Measurements from ENCODE around the gene VCY1B.
"Not testable (repeated sequence)": the region's sequence is repeated elsewhere in the genome, so short reads cannot be mapped to it uniquely, and the experiment has no call there.

Gene VCY1B

DNA sequence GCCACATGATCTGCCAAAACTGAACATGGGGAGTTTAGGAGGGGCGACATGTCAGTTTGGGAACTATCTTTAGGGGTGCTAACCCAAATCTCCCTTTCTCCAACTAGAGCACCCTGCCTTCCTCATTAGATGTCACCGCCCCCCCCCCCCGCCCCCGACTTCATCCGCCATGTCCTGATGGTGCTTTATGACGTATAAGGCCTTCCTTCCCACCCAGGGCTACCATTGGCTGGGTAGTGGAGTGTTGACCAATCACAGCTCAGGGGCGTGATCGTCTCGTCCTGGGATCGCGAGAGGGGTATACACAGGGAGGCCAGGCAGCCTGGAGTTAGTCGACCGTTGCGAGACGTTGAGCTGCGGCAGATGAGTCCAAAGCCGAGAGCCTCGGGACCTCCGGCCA lies at the start of gene VCY1B:
Gene VCY1B, plus strand, starts transcription at position 301 of the 400 bp plus-strand sequence. Its CDS starts 63 bp downstream, at position 364.
- not testable (repeated sequence) for DNase-seq

DNA sequence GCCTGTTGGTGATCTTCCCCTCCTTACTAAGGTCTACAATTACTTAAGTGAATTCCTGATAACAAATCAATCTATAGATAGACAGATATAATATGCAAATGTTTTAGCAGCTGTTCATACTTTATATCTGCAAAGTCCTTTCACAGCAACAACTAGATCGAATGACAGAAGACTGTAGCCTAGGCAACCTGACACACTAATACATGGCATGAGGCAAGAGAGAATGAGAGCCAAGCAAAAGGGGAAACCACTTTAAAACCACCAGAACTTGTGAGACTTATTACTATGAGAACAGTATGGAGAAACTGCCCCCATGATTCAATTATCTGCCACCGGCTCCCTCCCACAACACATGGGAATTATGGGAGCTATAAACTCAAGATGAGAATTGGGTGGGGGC lies 44.1 kb upstream of the VCY1B start:
- DNase-seq: not testable (repeated sequence)

DNA sequence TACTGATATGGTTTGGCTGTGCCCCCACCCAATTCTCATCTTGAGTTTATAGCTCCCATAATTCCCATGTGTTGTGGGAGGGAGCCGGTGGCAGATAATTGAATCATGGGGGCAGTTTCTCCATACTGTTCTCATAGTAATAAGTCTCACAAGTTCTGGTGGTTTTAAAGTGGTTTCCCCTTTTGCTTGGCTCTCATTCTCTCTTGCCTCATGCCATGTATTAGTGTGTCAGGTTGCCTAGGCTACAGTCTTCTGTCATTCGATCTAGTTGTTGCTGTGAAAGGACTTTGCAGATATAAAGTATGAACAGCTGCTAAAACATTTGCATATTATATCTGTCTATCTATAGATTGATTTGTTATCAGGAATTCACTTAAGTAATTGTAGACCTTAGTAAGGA lies 25.6 kb upstream of the VCY1B start:
- DNase-seq: not testable (repeated sequence)

DNA sequence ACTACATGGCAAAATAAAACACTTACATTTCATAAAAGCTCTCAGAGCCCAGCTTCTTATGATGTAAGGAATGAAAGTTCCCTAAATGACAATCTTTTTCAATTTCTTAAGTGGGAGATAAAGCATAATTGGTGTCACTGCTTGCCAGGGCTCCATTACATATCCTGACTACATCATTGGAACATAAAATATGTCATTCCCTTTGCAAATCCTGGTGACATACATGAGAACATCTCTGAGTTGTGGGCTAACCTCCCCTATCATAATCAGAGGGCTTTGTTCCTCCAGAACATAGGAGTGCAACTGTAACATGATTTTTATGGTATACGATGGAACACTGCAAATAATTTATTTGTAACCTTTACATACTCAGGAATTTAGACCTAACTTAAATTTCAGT lies 29.9 kb downstream of the VCY1B start:
- DNase-seq: no peak
